H54 (cell line): Measurements from ENCODE around the gene AGT.

Experiments
- DNase-seq: peaks from one replicate; pipeline ENCODE4 v3.0.0; 2011; ENCODE audit warnings: low spot score, mixed read lengths; ENCODE audit not compliant: insufficient read length
- FAIRE-seq: peaks from 3 replicates; lab custom pipeline; 2011; peaks lifted over from hg19 to GRCh38; lab: Jason Lieb, UNC
- POLR2A ChIP-seq: IDR thresholded peaks from 2 replicates; pipeline ENCODE4 v1.6.1; 2011; ENCODE audit warnings: low read depth, mild to moderate bottlenecking, low read length

AGT gene

GRCh38 chr1:230749635-230750034 lies 35.7 kb upstream of the AGT start:
- no peak for FAIRE-seq
- no peak for TF ChIP-seq POLR2A
- DNase-seq, result no peak

DNA sequence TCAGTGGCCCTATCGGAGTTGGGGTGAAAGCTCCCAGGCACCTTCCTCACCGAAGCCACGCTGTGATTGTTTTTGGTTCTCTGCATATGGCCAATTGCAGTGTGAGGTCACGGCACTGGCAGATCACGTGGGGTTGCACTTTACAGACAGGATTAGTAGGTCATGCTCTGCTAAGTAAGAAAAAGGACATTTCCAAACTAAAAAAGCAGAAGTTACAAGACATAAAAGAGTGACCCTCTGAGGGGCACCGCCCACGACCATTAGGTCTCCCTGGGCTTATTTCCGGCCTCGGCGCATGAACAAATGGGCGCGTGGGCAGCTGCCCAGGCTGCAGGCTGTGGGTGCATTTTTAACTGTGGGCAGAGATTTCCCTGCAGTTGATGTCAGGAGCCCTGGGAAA lies 35.2 kb upstream of the AGT start:
- FAIRE-seq (no peak), DNase-seq (no peak)
- TF ChIP-seq POLR2A, result no peak

DNA sequence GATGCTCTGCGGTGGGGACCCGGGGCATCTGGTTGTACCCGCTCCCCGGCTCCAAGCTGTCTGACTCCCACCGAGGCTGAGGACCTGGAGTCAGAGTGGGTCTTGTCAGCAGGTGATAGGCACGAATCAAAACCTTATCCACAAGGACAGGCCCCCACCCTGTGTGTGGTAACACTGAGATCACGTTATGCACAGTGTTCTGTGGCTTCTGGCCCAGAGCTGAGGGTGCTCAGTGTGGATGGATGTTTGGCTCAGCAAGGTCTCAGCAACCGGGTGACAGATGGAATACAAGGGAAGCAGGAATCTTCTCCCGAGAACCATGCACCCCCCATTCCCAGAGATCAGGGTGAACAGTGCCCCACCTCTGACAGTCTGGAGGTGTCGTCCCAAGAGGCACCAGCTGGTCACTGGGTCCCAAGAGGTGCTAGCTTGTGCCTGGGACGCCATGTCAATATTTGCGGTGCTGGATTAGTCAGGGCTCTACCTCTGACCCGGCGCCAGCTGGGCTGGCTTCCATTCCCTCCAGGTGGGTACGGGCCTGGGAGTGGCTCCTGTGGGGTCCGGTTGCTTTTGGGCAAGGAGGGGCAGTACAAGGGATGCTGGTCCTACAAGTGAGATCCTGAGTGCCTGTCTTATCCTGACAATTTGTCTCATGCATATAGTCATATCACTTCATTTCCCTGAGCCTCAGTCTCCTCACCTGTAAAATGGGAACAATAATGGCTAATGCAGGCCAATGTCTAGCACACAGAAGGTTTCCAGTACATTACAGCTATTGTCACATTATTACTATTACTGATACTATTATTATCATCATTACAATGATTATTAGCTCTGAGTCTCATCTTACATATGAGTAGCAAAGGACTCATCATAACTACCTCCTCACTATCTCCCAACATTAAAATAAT lies 34.2 kb upstream of the AGT start:
- DNase-seq, result no peak
- FAIRE-seq, result no peak

GRCh38 chr1:230747127-230747730 lies 33.3 kb upstream of the AGT start, which contains the start of gene CAPN9:
CAPN9 (plus strand) TSS chr1:230747388; CDS start chr1:230747497, 109 bp downstream.
- DNase-seq (no peak), FAIRE-seq (no peak)
- no peak for TF ChIP-seq POLR2A

More for the DNA sequence above, 34.2 kb upstream of the AGT start:
- TF ChIP-seq POLR2A, result no peak

DNA sequence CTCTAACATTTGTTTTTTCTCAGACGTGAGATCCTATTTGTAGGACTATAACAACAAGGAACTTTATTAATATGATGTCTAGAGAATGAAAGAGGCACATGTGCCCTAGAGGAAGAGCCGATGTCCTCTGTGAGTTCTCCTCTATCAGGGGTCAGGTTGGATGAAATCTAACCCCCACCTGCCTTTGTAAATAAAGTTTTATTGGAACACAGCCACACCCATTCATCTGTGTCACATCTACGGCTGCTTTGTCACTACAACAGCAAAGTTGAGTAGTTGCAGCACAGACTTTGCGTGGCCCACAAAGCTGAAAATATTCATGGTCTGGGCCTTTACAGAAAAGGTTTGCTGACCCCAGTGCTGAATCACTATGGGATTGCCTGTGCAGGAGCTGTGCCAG lies 32.7 kb upstream of the AGT start:
- DNase-seq (no peak), FAIRE-seq (no peak)
- no peak for TF ChIP-seq POLR2A

GRCh38 chr1:230745071-230745470 lies 31.1 kb upstream of the AGT start:
- no peak for FAIRE-seq
- no peak for DNase-seq
- TF ChIP-seq POLR2A, result no peak

- DNase-seq, result no peak
- no peak for FAIRE-seq
- no peak for TF ChIP-seq POLR2A
Measured at GRCh38 chr1:230744382-230744781, 30.5 kb upstream of the AGT start.

- FAIRE-seq (no peak), DNase-seq (no peak)
- TF ChIP-seq POLR2A, result no peak
Measured at GRCh38 chr1:230743899-230744298, 30.0 kb upstream of the AGT start.

DNA sequence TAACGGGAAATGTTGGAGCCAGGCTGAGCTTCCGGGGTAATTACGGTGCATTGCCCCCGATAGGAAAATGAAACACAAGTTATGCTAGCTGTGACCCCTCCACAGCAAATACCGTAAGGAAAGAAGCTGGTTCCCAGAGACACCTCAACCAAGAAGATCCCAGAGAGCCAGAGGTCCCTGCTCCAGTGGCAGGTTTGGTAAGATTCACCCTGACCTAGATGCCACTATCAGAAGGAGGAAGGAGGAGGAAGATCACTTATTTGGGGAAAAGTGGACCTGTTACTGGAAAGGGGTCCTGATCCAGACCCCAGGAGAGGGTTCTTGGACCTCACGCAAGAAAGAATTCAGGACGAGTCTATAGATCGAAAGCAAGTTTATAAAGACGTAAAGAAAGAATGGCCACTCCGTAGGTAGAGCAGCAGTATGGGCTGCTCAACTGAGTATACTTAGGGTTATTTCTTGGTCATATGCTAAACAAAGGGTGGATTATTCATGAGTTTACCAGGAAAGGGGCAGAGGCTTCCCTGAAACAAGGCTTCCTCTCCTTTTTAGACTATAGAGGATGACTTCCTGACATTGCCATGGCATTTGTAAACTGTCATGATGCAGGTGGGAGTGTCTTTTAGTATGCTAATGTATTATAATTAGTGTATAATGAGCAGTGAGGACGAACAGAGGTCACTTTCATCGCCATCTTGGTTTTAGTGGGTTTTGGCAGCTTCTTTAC lies 25.8 kb upstream of the AGT start:
- FAIRE-seq (no peak), DNase-seq (no peak)
- TF ChIP-seq POLR2A, result no peak

- DNase-seq (no peak), FAIRE-seq (no peak)
- TF ChIP-seq POLR2A, result no peak
Measured at GRCh38 chr1:230737622-230738262, 23.8 kb upstream of the AGT start.

- no peak for TF ChIP-seq POLR2A
- FAIRE-seq, result no peak
- no peak for DNase-seq
Measured at GRCh38 chr1:230735447-230735846, 21.5 kb upstream of the AGT start.

DNA sequence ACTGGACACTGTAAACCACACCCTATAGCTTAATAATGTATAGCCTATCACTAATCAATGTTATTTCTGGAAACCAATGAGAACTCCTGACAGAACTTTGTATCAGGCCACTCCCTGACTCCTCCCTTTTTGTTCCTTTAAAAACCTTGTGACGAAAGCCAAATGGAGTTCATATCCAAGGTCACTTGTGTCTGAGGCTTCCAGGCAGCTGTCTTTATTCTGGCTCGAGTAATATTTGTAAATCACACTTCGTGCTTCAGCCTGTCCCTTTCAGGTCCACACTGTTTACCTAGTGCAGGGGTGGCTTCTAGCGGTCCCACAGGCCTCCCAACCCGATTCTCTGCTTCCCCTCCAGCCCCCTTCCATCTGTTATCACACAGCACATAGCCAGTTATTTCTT lies 17.1 kb upstream of the AGT start:
- FAIRE-seq (no peak), DNase-seq (no peak)
- no peak for TF ChIP-seq POLR2A

DNA sequence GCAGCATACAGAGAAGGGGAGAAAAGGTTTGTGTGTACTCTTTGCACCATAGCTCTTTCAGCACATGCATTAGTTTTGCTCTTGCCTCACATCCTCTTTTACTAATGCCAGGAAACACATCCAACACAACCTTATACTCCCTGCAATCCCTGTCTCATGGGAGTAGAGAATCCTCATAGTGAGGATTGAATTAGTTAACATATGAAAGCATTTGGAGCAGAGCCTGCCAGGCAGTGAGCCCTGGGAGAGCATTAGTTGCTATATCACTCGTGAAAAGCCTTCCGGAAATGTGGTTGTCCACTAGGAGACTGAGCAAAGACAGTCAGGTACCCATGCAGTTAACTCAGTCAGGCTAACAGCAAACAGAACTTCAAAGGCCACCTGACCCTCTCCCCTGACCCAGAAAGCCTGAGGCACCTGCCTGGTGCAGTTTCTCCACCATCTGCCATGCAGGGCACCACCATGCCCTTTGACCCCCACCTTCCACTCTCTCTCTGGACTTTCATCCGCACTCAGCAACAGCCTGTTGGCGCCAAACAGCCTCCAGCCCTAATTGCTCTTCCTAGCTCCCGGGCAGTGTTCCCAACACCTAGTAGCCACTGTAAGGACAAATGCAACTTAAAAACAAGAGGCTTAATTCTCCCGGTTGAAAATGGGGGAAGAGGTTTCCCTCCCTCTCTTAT lies 14.9 kb upstream of the AGT start:
- DNase-seq, result no peak
- no peak for FAIRE-seq
- TF ChIP-seq POLR2A, result no peak
